ENCODE data around the gene ATL3.
A peak's percentile ranks its signal among the peaks of the same experiment; 100 is the strongest.

The ATL3 gene, protein sequence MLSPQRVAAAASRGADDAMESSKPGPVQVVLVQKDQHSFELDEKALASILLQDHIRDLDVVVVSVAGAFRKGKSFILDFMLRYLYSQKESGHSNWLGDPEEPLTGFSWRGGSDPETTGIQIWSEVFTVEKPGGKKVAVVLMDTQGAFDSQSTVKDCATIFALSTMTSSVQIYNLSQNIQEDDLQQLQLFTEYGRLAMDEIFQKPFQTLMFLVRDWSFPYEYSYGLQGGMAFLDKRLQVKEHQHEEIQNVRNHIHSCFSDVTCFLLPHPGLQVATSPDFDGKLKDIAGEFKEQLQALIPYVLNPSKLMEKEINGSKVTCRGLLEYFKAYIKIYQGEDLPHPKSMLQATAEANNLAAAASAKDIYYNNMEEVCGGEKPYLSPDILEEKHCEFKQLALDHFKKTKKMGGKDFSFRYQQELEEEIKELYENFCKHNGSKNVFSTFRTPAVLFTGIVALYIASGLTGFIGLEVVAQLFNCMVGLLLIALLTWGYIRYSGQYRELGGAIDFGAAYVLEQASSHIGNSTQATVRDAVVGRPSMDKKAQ

DNA sequence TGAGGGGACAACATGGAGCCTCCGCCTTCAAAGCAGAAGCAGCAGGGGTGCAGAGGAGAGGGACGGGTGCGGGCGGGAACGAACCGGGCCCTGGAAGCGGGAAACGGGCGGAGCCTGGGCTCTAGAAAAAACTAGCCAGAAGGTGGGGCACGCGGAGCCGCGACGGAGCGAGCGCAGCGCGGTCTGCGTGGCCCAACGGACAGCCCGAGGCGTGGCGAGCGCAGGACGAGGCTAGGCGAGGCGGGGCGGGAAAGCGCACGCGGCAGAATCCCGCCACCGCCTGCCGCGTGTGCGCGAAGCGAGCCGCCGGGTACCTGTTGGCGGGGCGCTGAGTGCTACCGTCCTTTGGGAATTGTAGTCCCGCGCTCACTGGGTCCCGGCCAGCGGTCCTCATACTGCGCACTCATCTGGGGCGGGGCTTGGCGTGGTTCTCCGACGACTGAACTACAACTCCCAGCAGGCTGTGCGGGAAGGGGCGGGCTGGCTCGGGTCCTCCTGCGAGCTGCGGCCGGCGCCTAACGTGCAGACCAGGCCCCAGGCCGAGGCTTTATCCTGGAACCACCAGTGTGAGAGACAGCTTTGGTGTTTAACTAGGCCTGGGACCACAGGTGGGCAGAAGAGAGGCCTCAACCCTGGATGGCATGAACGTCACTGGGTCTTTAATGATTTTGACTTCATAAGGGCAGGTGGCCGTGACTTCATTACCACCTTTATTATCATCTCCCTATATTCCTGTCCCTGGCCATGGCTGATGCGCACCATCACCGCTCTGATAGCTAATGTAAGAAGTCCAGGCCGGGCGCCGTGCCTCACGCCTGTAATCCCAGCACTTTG, at the start of gene ATL3:
Gene ATL3, minus strand, starts transcription at position 55 of the 834 bp plus-strand sequence. Its CDS starts 41 bp downstream, at position 14.
- Histone ChIP-seq H3K4me3 (ENCODE audit: low read length, poor library complexity, severe bottlenecking) (peak within 1 kb of the TSS; percentile 78), H3K9ac (ENCODE audit: low read depth, low read length, poor library complexity, severe bottlenecking) (peak within 1 kb of the TSS; percentile 95), H3K4me2 (ENCODE audit: low read depth, low read length, poor library complexity, severe bottlenecking) (peak within 1 kb of the TSS; percentile 81), H4K20me1 (ENCODE audit: insufficient read depth, low read length, poor library complexity, severe bottlenecking) (peaks cover 40% of the 10 kb centered on the region), H3K9me2 (replicated peaks; ENCODE audit: low read depth, low read length) (no peaks in the 10 kb centered on the region), H3K9me3 (ENCODE audit: insufficient read depth, low read depth, low read length) (no peaks in the 10 kb centered on the region), H3K27me3 (ENCODE audit: insufficient read depth, low read length, poor library complexity, severe bottlenecking) (no peaks in the 10 kb centered on the region), H2AFZ (ENCODE audit: low read length) (peak within 1 kb of the TSS; percentile 91), H3K79me2 (ENCODE audit: insufficient read depth, low read length) (peaks cover 46% of the 10 kb centered on the region), H3K4me1 (ENCODE audit: insufficient read depth, low read length, poor library complexity, severe bottlenecking) (peaks cover 45% of the 10 kb centered on the region), H3K36me3 (ENCODE audit: insufficient read depth, low read length) (no peaks in the 10 kb centered on the region), H3F3A (ENCODE audit: low read depth) (no peaks in the 10 kb centered on the region)
- no peak for TF ChIP-seq EZH2phosphoT487 (IDR thresholded peaks at IDR 0.05; ENCODE audit: borderline replicate concordance)
- TF ChIP-seq, protein P1, sequence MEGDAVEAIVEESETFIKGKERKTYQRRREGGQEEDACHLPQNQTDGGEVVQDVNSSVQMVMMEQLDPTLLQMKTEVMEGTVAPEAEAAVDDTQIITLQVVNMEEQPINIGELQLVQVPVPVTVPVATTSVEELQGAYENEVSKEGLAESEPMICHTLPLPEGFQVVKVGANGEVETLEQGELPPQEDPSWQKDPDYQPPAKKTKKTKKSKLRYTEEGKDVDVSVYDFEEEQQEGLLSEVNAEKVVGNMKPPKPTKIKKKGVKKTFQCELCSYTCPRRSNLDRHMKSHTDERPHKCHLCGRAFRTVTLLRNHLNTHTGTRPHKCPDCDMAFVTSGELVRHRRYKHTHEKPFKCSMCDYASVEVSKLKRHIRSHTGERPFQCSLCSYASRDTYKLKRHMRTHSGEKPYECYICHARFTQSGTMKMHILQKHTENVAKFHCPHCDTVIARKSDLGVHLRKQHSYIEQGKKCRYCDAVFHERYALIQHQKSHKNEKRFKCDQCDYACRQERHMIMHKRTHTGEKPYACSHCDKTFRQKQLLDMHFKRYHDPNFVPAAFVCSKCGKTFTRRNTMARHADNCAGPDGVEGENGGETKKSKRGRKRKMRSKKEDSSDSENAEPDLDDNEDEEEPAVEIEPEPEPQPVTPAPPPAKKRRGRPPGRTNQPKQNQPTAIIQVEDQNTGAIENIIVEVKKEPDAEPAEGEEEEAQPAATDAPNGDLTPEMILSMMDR (conservative IDR thresholded peaks at IDR 0.05; ENCODE audit: low read length): no peak

DNA sequence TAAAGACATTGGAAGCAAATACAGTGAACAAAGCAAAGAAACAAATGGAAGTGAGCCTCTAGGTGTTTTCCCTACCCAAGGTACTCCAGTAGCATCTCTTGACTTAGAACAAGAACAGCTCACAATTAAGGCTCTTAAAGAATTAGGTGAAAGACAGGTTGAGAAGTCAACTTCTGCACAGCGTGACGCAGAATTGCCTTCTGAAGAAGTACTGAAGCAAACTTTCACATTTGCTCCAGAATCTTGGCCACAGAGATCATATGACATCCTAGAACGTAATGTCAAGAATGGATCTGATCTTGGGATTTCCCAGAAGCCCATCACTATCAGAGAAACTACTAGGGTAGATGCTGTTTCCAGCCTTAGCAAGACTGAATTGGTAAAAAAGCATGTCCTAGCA, 49.4 kb upstream of the ATL3 start:
- Histone ChIP-seq H3K79me2 (ENCODE audit: insufficient read depth, low read length) (peaks cover 61% of the 10 kb centered on the region), H3K9ac (ENCODE audit: low read depth, low read length, poor library complexity, severe bottlenecking) (no peak overlapping the region), H3K9me2 (replicated peaks; ENCODE audit: low read depth, low read length) (no peaks in the 10 kb centered on the region), H3F3A (ENCODE audit: low read depth) (no peaks in the 10 kb centered on the region), H3K36me3 (ENCODE audit: insufficient read depth, low read length) (peaks cover 20% of the 10 kb centered on the region; the same call in 1 of the 2 replicates), H3K9me3 (ENCODE audit: insufficient read depth, low read depth, low read length) (no peaks in the 10 kb centered on the region), H3K27me3 (ENCODE audit: insufficient read depth, low read length, poor library complexity, severe bottlenecking) (no peaks in the 10 kb centered on the region), H2AFZ (ENCODE audit: low read length) (no peak overlapping the region), H3K4me1 (ENCODE audit: insufficient read depth, low read length, poor library complexity, severe bottlenecking) (no peaks in the 10 kb centered on the region), H4K20me1 (ENCODE audit: insufficient read depth, low read length, poor library complexity, severe bottlenecking) (peaks cover 15% of the 10 kb centered on the region), H3K4me2 (ENCODE audit: low read depth, low read length, poor library complexity, severe bottlenecking) (no peak overlapping the region), H3K4me3 (ENCODE audit: low read length, poor library complexity, severe bottlenecking) (no peak overlapping the region)
- TF ChIP-seq, protein P1 (conservative IDR thresholded peaks at IDR 0.05; ENCODE audit: low read length): no peak
- no peak for TF ChIP-seq EZH2phosphoT487 (IDR thresholded peaks at IDR 0.05; ENCODE audit: borderline replicate concordance)

DNA sequence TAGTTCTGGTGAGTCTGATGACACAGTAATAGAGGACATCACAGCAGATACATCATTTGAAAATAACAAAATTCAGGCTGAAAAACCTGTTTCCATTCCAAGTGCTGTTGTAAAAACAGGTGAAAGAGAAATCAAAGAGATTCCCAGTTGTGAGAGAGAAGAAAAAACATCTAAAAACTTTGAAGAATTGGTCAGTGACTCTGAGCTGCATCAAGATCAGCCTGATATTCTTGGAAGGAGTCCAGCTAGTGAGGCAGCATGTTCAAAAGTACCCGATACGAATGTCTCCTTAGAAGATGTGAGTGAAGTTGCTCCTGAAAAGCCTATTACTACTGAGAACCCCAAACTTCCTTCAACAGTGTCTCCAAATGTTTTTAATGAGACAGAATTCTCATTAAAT, 48.8 kb upstream of the ATL3 start:
- no peak overlapping the region for H2AFZ ChIP-seq (ENCODE audit: low read length)
- no peaks in the 10 kb centered on the region for H3F3A ChIP-seq (ENCODE audit: low read depth)
- no peaks in the 10 kb centered on the region for H3K4me1 ChIP-seq (ENCODE audit: insufficient read depth, low read length, poor library complexity, severe bottlenecking)
- no peak overlapping the region for H3K4me3 ChIP-seq (ENCODE audit: low read length, poor library complexity, severe bottlenecking)
- no peaks in the 10 kb centered on the region for H3K9me2 ChIP-seq (replicated peaks; ENCODE audit: low read depth, low read length)
- H3K36me3 ChIP-seq (ENCODE audit: insufficient read depth, low read length): peaks cover 20% of the 10 kb centered on the region; the same call in 1 of the 2 replicates
- H4K20me1 ChIP-seq (ENCODE audit: insufficient read depth, low read length, poor library complexity, severe bottlenecking): peaks cover 16% of the 10 kb centered on the region
- peaks cover 66% of the 10 kb centered on the region for H3K79me2 ChIP-seq (ENCODE audit: insufficient read depth, low read length)
- H3K9ac ChIP-seq (ENCODE audit: low read depth, low read length, poor library complexity, severe bottlenecking): no peak overlapping the region
- H3K9me3 ChIP-seq (ENCODE audit: insufficient read depth, low read depth, low read length): no peaks in the 10 kb centered on the region
- no peak overlapping the region for H3K4me2 ChIP-seq (ENCODE audit: low read depth, low read length, poor library complexity, severe bottlenecking)
- TF ChIP-seq EZH2phosphoT487 (IDR thresholded peaks at IDR 0.05; ENCODE audit: borderline replicate concordance): no peak
- TF ChIP-seq, protein P1 (conservative IDR thresholded peaks at IDR 0.05; ENCODE audit: low read length): no peak
- H3K27me3 ChIP-seq (ENCODE audit: insufficient read depth, low read length, poor library complexity, severe bottlenecking): no peaks in the 10 kb centered on the region
